Activated naive CD8-positive, alpha-beta T cell treated with anti-CD3 and anti-CD28 coated beads, Interleukin-2, amount 50 U/mL, for 24 hours (primary cell): ENCODE measurements around the gene PARM1.

Source experiments
- ATAC-seq: fragments of 150-1000 bp; cut with Tn5 transposase; one replicate; pipeline ENCODE4 v1.10.0; 2021
- DNase-seq: peaks from one replicate; pipeline ENCODE4 v3.0.0; 2021
- H3K27ac Mint-ChIP-seq: one replicate; pipeline ENCODE4 v1.8.0; 2021; ENCODE audit warnings: mild to moderate bottlenecking, mixed read lengths
- H3K27me3 Mint-ChIP-seq: one replicate; pipeline ENCODE4 v1.8.0; 2021; ENCODE audit warnings: mixed read lengths
- H3K36me3 Mint-ChIP-seq: one replicate; pipeline ENCODE4 v1.8.0; 2021; ENCODE audit warnings: low read depth, mixed read lengths
- H3K4me1 Mint-ChIP-seq: one replicate; pipeline ENCODE4 v1.8.0; 2021; ENCODE audit warnings: mixed read lengths
- H3K4me3 Mint-ChIP-seq: one replicate; pipeline ENCODE4 v1.8.0; 2021; ENCODE audit warnings: mild to moderate bottlenecking, moderate library complexity, mixed read lengths
- H3K9me3 Mint-ChIP-seq: one replicate; pipeline ENCODE4 v1.8.0; 2021; ENCODE audit warnings: mixed read lengths

Gene PARM1

DNA sequence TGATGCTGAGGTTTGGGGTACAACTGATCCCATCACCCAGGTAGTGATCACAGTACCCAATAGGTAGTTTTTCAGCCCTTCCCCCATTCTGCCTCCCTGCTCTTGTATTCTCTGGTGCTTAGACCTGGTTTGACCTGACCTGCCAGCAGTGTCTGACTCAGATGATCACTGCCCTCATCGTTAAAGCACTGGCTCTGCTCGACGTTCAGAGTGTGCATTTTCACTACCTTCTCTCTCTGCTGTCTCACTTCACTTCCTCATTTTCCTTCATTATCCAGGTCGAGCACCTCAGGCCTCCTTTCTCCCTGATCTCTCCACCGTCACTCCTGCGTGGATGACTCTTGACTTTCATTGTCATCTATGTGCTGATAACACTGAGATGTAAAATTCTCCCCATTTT is 83.6 kb downstream of the PARM1 start:
- no peak for DNase-seq
- Mint-ChIP-seq H3K36me3 (no peaks in the 10 kb centered on the region), H3K9me3 (no peaks in the 10 kb centered on the region), H3K4me3 (no peak overlapping the region), H3K27ac (no peak overlapping the region), H3K27me3 (no peaks in the 10 kb centered on the region), H3K4me1 (no peaks in the 10 kb centered on the region)
- no peak for ATAC-seq

- H3K4me1 Mint-ChIP-seq, result no peaks in the 10 kb centered on the region
- ATAC-seq, result no peak
- no peaks in the 10 kb centered on the region for H3K36me3 Mint-ChIP-seq
- no peak overlapping the region for H3K4me3 Mint-ChIP-seq
- H3K9me3 Mint-ChIP-seq, result no peaks in the 10 kb centered on the region
- no peak overlapping the region for H3K27ac Mint-ChIP-seq
- no peaks in the 10 kb centered on the region for H3K27me3 Mint-ChIP-seq
- no peak for DNase-seq
Observed at GRCh38 chr4:75018811-75019479, 86.0 kb downstream of the PARM1 start.

GRCh38 chr4:75025431-75025830 is 92.5 kb downstream of the PARM1 start:
- no peaks in the 10 kb centered on the region for H3K27me3 Mint-ChIP-seq
- no peak for ATAC-seq
- no peak overlapping the region for H3K4me3 Mint-ChIP-seq
- no peak overlapping the region for H3K27ac Mint-ChIP-seq
- H3K9me3 Mint-ChIP-seq, result no peaks in the 10 kb centered on the region
- no peak for DNase-seq
- no peaks in the 10 kb centered on the region for H3K4me1 Mint-ChIP-seq
- peaks cover 1% of the 10 kb centered on the region for H3K36me3 Mint-ChIP-seq

GRCh38 chr4:75028196-75028854 is 95.4 kb downstream of the PARM1 start:
- no peaks in the 10 kb centered on the region for H3K27me3 Mint-ChIP-seq
- H3K36me3 Mint-ChIP-seq, result peaks cover 1% of the 10 kb centered on the region
- H3K9me3 Mint-ChIP-seq, result no peaks in the 10 kb centered on the region
- H3K4me1 Mint-ChIP-seq, result no peaks in the 10 kb centered on the region
- no peak overlapping the region for H3K4me3 Mint-ChIP-seq
- no peak overlapping the region for H3K27ac Mint-ChIP-seq
- ATAC-seq (no peak), DNase-seq (no peak)

DNA sequence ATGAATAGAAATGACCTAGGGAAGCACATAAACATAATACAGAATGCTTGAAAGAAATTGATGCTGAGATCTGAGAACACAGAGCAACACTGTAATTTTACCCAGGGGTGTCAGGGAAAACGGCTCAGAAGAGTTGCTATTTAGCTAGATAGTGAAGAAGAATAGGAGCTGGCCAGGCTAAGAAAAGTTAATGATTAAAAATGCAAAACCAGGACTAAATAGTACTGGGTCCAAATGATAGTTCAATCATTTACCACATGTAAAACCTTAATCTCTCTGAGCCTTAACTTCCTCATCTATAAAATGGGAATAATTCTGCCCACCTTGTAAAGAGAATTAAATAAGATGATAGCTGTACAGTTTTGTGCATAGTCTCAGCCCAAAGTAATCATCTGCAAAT is 97.1 kb downstream of the PARM1 start:
- ATAC-seq (no peak), DNase-seq (no peak)
- no peaks in the 10 kb centered on the region for H3K27me3 Mint-ChIP-seq
- no peaks in the 10 kb centered on the region for H3K4me1 Mint-ChIP-seq
- H3K9me3 Mint-ChIP-seq, result no peaks in the 10 kb centered on the region
- H3K27ac Mint-ChIP-seq, result no peak overlapping the region
- H3K36me3 Mint-ChIP-seq, result peaks cover 1% of the 10 kb centered on the region
- H3K4me3 Mint-ChIP-seq, result no peak overlapping the region

- no peak for DNase-seq
- Mint-ChIP-seq H3K36me3 (peaks cover 1% of the 10 kb centered on the region), H3K27ac (no peak overlapping the region), H3K27me3 (no peaks in the 10 kb centered on the region), H3K4me3 (no peak overlapping the region), H3K4me1 (no peaks in the 10 kb centered on the region), H3K9me3 (peaks cover 4% of the 10 kb centered on the region)
- ATAC-seq, result no peak
Observed at GRCh38 chr4:75030649-75031235, 97.8 kb downstream of the PARM1 start.

GRCh38 chr4:75031775-75032174 is 98.9 kb downstream of the PARM1 start:
- peaks cover 8% of the 10 kb centered on the region for H3K9me3 Mint-ChIP-seq
- DNase-seq (no peak), ATAC-seq (no peak)
- H3K27me3 Mint-ChIP-seq, result no peaks in the 10 kb centered on the region
- H3K36me3 Mint-ChIP-seq, result peaks cover 1% of the 10 kb centered on the region
- no peak overlapping the region for H3K4me3 Mint-ChIP-seq
- no peaks in the 10 kb centered on the region for H3K4me1 Mint-ChIP-seq
- H3K27ac Mint-ChIP-seq, result no peak overlapping the region

- peaks cover 8% of the 10 kb centered on the region for H3K9me3 Mint-ChIP-seq
- H3K27ac Mint-ChIP-seq, result no peak overlapping the region
- H3K4me1 Mint-ChIP-seq, result peaks cover 3% of the 10 kb centered on the region
- H3K4me3 Mint-ChIP-seq, result no peak overlapping the region
- H3K27me3 Mint-ChIP-seq, result no peaks in the 10 kb centered on the region
- ATAC-seq (no peak), DNase-seq (no peak)
- H3K36me3 Mint-ChIP-seq, result no peaks in the 10 kb centered on the region
Observed at GRCh38 chr4:75034523-75034922, 101.6 kb downstream of the PARM1 start.

DNA sequence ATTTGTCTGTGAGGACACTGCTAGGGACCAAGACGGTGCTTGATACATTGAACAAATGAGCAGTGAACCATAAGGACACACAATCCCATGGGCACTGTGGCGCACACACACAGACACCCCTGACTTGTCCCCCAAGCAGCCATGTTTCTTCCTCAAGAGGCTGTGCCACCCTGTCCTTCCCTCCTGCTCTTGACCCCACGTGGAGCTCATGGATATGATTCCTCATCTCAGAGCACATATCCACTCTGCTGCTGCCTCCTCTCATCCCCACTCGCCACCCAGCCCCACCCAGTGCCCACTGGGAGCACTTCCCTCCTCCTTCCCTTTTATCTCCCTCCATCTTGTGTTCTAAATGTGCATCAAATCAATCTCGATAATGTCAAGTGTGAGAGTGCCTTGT is 102.4 kb downstream of the PARM1 start:
- H3K4me3 Mint-ChIP-seq, result no peak overlapping the region
- no peak for ATAC-seq

GRCh38 chr4:75036046-75036830 is 103.3 kb downstream of the PARM1 start:
- H3K36me3 Mint-ChIP-seq, result no peaks in the 10 kb centered on the region
- no peak for DNase-seq
- H3K27me3 Mint-ChIP-seq, result no peaks in the 10 kb centered on the region
- no peak for ATAC-seq
- H3K9me3 Mint-ChIP-seq, result peaks cover 11% of the 10 kb centered on the region
- peaks cover 3% of the 10 kb centered on the region for H3K4me1 Mint-ChIP-seq
- no peak overlapping the region for H3K27ac Mint-ChIP-seq
- no peak overlapping the region for H3K4me3 Mint-ChIP-seq

More for the DNA sequence above, 102.4 kb downstream of the PARM1 start:
- H3K27ac Mint-ChIP-seq, result no peak overlapping the region
- DNase-seq, result no peak
- peaks cover 3% of the 10 kb centered on the region for H3K4me1 Mint-ChIP-seq
- H3K36me3 Mint-ChIP-seq, result no peaks in the 10 kb centered on the region
- no peaks in the 10 kb centered on the region for H3K27me3 Mint-ChIP-seq
- peaks cover 8% of the 10 kb centered on the region for H3K9me3 Mint-ChIP-seq

- Mint-ChIP-seq H3K4me3 (no peak overlapping the region), H3K36me3 (no peaks in the 10 kb centered on the region), H3K9me3 (peaks cover 11% of the 10 kb centered on the region), H3K27me3 (no peaks in the 10 kb centered on the region), H3K4me1 (peaks cover 3% of the 10 kb centered on the region), H3K27ac (no peak overlapping the region)
- no peak for ATAC-seq
- DNase-seq, result no peak
Observed at GRCh38 chr4:75037252-75037651, 104.3 kb downstream of the PARM1 start.

DNA sequence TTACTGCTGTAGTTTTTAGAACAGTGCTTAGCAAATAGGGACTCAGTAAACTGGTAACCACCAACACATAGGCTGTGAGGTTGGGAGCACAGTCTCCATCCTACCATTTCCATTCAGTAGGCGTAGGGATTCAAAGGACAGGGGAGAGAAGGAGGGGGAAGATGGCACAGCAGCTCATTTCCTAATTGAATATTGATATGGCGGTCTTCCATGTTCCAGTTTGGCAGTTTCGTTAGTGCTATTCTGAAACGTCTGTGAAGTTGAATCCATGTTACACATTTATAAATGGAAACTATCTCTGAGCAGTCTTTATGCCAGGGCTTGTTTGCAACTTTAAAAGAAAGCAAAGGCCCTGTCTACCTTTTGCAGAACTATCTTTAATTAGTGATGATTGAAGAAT is 105.5 kb downstream of the PARM1 start:
- peaks cover 3% of the 10 kb centered on the region for H3K4me1 Mint-ChIP-seq
- H3K27ac Mint-ChIP-seq, result no peak overlapping the region
- H3K4me3 Mint-ChIP-seq, result no peak overlapping the region
- H3K9me3 Mint-ChIP-seq, result peaks cover 11% of the 10 kb centered on the region
- H3K27me3 Mint-ChIP-seq, result no peaks in the 10 kb centered on the region
- no peaks in the 10 kb centered on the region for H3K36me3 Mint-ChIP-seq
- ATAC-seq (no peak), DNase-seq (no peak)

- no peak overlapping the region for H3K27ac Mint-ChIP-seq
- H3K4me3 Mint-ChIP-seq, result no peak overlapping the region
- DNase-seq, result no peak
Observed at GRCh38 chr4:75040703-75041102, 107.8 kb downstream of the PARM1 start.

DNA sequence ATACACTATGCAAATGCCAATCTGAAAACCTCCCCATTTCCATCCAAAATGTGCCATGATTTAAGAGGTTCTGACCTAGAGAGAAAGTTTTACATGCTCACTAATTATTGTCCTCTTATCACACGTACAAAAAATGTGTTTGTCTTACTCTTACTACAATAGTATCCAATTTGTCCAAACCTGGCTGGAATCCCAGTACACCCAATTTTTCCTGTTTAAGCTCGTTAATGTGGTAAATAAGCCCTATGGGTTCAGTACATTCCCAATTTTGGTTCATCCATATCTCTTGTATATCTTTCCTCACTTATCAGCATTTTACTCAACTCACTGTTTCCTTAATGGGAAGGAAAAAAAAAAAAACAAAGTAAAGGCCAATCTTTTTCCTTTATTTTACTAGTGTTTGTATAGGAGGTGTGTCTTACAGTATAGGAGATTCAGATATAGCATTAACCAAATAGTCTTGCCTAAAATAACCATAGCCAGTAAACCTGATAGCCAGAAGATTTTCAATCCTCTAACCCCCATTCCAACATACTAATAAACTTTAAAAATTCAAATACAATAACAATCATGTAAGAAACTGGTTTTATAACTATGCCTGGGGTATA is 109.8 kb downstream of the PARM1 start:
- DNase-seq, result no peak
- H3K4me3 Mint-ChIP-seq, result no peak overlapping the region
- no peak for ATAC-seq
- H3K36me3 Mint-ChIP-seq, result no peaks in the 10 kb centered on the region
- peaks cover 3% of the 10 kb centered on the region for H3K9me3 Mint-ChIP-seq
- H3K27me3 Mint-ChIP-seq, result no peaks in the 10 kb centered on the region
- no peak overlapping the region for H3K27ac Mint-ChIP-seq
- peaks cover 2% of the 10 kb centered on the region for H3K4me1 Mint-ChIP-seq

More at GRCh38 chr4:75040703-75041102, 107.8 kb downstream of the PARM1 start:
- ATAC-seq, result no peak
- Mint-ChIP-seq H3K27me3 (no peaks in the 10 kb centered on the region), H3K36me3 (no peaks in the 10 kb centered on the region), H3K4me1 (peaks cover 3% of the 10 kb centered on the region), H3K9me3 (peaks cover 8% of the 10 kb centered on the region)
